H9 (cell line): ENCODE measurements around the gene PRMT5. TPM values are rescaled to one million over a fixed set of nuclear protein-coding genes. Genes with fewer than 3 reads are reported as not detected.

Experiments
- DNase-seq: peaks from one replicate; pipeline ENCODE4 v3.0.0-alpha.2; 2017
- H2AFZ ChIP-seq: one replicate; pipeline ENCODE4 v1.6.1; 2013; ENCODE audit warnings: mild to moderate bottlenecking, low read length, control low read depth, moderate library complexity
- H2AK5ac ChIP-seq: 2 replicates; pipeline ENCODE4 v1.6.1; 2013; ENCODE audit warnings: low read length, control low read depth, mixed read lengths; ENCODE audit not compliant: insufficient read length
- H2BK120ac ChIP-seq: one replicate; pipeline ENCODE4 v1.6.1; 2013; ENCODE audit warnings: low read depth, mild to moderate bottlenecking, low read length, control low read depth, inconsistent platforms; ENCODE audit not compliant: poor library complexity, severe bottlenecking
- H2BK12ac ChIP-seq: 2 replicates; pipeline ENCODE4 v1.6.1; 2013; ENCODE audit warnings: low read length, control low read depth, mixed read lengths, low read depth; ENCODE audit not compliant: insufficient read length
- H2BK15ac ChIP-seq: 2 replicates; pipeline ENCODE4 v1.6.1; 2013; ENCODE audit warnings: low read depth, low read length, control low read depth
- H2BK20ac ChIP-seq: one replicate; pipeline ENCODE4 v1.6.1; 2013; ENCODE audit warnings: low read depth, mild to moderate bottlenecking, low read length, control low read depth, inconsistent platforms; ENCODE audit not compliant: poor library complexity, severe bottlenecking
- H2BK5ac ChIP-seq: 2 replicates; pipeline ENCODE4 v1.6.1; 2013; ENCODE audit warnings: low read length, control low read depth, mixed read lengths; ENCODE audit not compliant: insufficient read length
- H3K14ac ChIP-seq: 2 replicates; pipeline ENCODE4 v1.6.1; 2013; ENCODE audit warnings: low read length, control low read depth; ENCODE audit not compliant: insufficient read depth
- H3K18ac ChIP-seq: 2 replicates; pipeline ENCODE4 v1.6.1; 2013; ENCODE audit warnings: low read depth, mild to moderate bottlenecking, mixed read lengths, low read length, control low read depth; ENCODE audit not compliant: insufficient read length
- H3K23ac ChIP-seq: 2 replicates; pipeline ENCODE4 v1.6.1; 2013; ENCODE audit warnings: low read length, control low read depth, mixed read lengths, low read depth; ENCODE audit not compliant: insufficient read length
- H3K23me2 ChIP-seq: 2 replicates; pipeline ENCODE4 v1.6.1; 2013; ENCODE audit warnings: low read depth, mild to moderate bottlenecking, mixed read lengths, low read length, control low read depth; ENCODE audit not compliant: insufficient read length, poor library complexity, severe bottlenecking
- H3K27ac ChIP-seq: 2 replicates; pipeline ENCODE4 v1.5.1; 2013; ENCODE audit warnings: low read length, control low read depth, mixed read lengths, low read depth; ENCODE audit not compliant: insufficient read length
- H3K27me3 ChIP-seq: 2 replicates; pipeline ENCODE4 v1.6.1; 2013; ENCODE audit warnings: low read length, control low read depth, inconsistent platforms; ENCODE audit not compliant: insufficient read depth
- H3K4ac ChIP-seq: 2 replicates; pipeline ENCODE4 v1.6.1; 2013; ENCODE audit warnings: low read depth, mild to moderate bottlenecking, control low read depth, inconsistent platforms, low read length, moderate library complexity
- H3K4me1 ChIP-seq: 2 replicates; pipeline ENCODE4 v1.6.1; 2013; ENCODE audit warnings: low read length, control low read depth, inconsistent platforms; ENCODE audit not compliant: insufficient read depth
- H3K4me2 ChIP-seq: 2 replicates; pipeline ENCODE4 v1.6.1; 2013; ENCODE audit warnings: low read length, control low read depth, mixed read lengths; ENCODE audit not compliant: insufficient read length, insufficient read depth
- H3K56ac ChIP-seq: 2 replicates; pipeline ENCODE4 v1.6.1; 2013; ENCODE audit warnings: low read depth, mild to moderate bottlenecking, mixed read lengths, low read length, control low read depth; ENCODE audit not compliant: insufficient read length
- H3K79me1 ChIP-seq: 2 replicates; pipeline ENCODE4 v1.6.1; 2013; ENCODE audit warnings: low read depth, mild to moderate bottlenecking, moderate library complexity, low read length, control low read depth, inconsistent platforms; ENCODE audit not compliant: insufficient read depth, poor library complexity, severe bottlenecking
- H3K79me2 ChIP-seq: 2 replicates; pipeline ENCODE4 v1.6.1; 2013; ENCODE audit warnings: low read length, control low read depth, inconsistent platforms; ENCODE audit not compliant: insufficient read depth
- H3K9ac ChIP-seq: 2 replicates; pipeline ENCODE4 v1.6.1; 2013; ENCODE audit warnings: low read length, control low read depth, mixed read lengths; ENCODE audit not compliant: insufficient read length; ENCODE audit errors: extremely low read depth
- H3K9me3 ChIP-seq: one replicate; pipeline ENCODE4 v1.6.1; 2013; ENCODE audit warnings: low read depth, low read length, inconsistent platforms; ENCODE audit not compliant: control insufficient read depth
- H3T11ph ChIP-seq: one replicate; pipeline ENCODE4 v1.6.1; 2013; ENCODE audit warnings: mild to moderate bottlenecking, low read length, control low read depth, inconsistent platforms
- H4K20me1 ChIP-seq: one replicate; pipeline ENCODE4 v1.6.1; 2013; ENCODE audit not compliant: control insufficient read depth, insufficient read length, insufficient read depth
- H4K5ac ChIP-seq: 2 replicates; pipeline ENCODE4 v1.6.1; 2013; ENCODE audit warnings: low read depth, mild to moderate bottlenecking, mixed read lengths, low read length, control low read depth; ENCODE audit not compliant: insufficient read length
- H4K8ac ChIP-seq: replicated peaks from 2 replicates; pipeline ENCODE4 v1.6.1; 2013; ENCODE audit warnings: low read length, control low read depth, mixed read lengths, low read depth; ENCODE audit not compliant: insufficient read length
- H4K91ac ChIP-seq: 2 replicates; pipeline ENCODE4 v1.6.1; 2013; ENCODE audit warnings: low read depth, mild to moderate bottlenecking, moderate library complexity, mixed read lengths, low read length, control low read depth; ENCODE audit not compliant: insufficient read length
- H3K27ac Mint-ChIP-seq, 3 experiments: 2 replicates in 2 of 3; 3 replicates in 1 of 3; pipeline ENCODE4 v1.8.0; 2020 to 2021; ENCODE audit warnings: mixed read lengths in 3 of 3, mild to moderate bottlenecking in 1 of 3, moderate library complexity in 1 of 3
- H3K27me3 Mint-ChIP-seq: 2 replicates; pipeline ENCODE4 v1.8.0; 2021; ENCODE audit warnings: low read depth, mild to moderate bottlenecking, moderate library complexity, mixed read lengths
- H3K36me3 Mint-ChIP-seq, 3 experiments: 2 replicates in 2 of 3; 3 replicates in 1 of 3; pipeline ENCODE4 v1.8.0; 2020 to 2021; ENCODE audit warnings: low read depth in 3 of 3, mixed read lengths in 3 of 3; ENCODE audit not compliant: insufficient read depth in 1 of 3
- H3K4me1 Mint-ChIP-seq, 2 experiments: 2 replicates each; pipeline ENCODE4 v1.8.0; 2020; ENCODE audit warnings: mixed read lengths in 2 of 2
- H3K4me3 Mint-ChIP-seq, 2 experiments: 2 replicates in 1 of 2; 3 replicates in 1 of 2; pipeline ENCODE4 v1.8.0; 2020 to 2021; ENCODE audit warnings: mild to moderate bottlenecking in 2 of 2, mixed read lengths in 2 of 2, moderate library complexity in 1 of 2
- H3K9me3 Mint-ChIP-seq, 2 experiments: 2 replicates in 1 of 2; 3 replicates in 1 of 2; pipeline ENCODE4 v1.8.0; 2020; ENCODE audit warnings: mild to moderate bottlenecking in 2 of 2, mixed read lengths in 2 of 2, moderate library complexity in 1 of 2
- WGBS: extraction: QIAGEN DNeasy Blood & Tissue Kit; methylation state at CpG from one replicate; pipeline ENCODE4 v1.1.7; 2013; ENCODE audit warnings: missing lambda C conversion rate, low lambda C conversion rate, mixed read lengths; ENCODE audit not compliant: insufficient read length; ENCODE audit errors: extremely low coverage; 5-methylcytosine and 5-hydroxymethylcytosine counted together
- total RNA-seq: library from RNA; stranded (reverse); gene quantifications from 2 replicates; pipeline ENCODE4 v1.2.1, GENCODE V29; 2021
- TF ChIP-seq, protein P1 (sequence below): fragments of 200-600 bp; sonication (generic); conservative IDR thresholded peaks from 3 replicates; pipeline ENCODE4 v1.8.0; 2021; ENCODE audit warnings: antibody characterized with exemption, mild to moderate bottlenecking

The PRMT5 gene
- total RNA-seq, 1 experiment from 2014 or later = 141 TPM

GRCh38 chr14:22926316-22926715 lies 2.9 kb downstream of the PRMT5 start:
- H2BK12ac ChIP-seq = no peak overlapping the region
- H3K56ac ChIP-seq = no peak overlapping the region
- no peak overlapping the region for H2BK20ac ChIP-seq
- no peak overlapping the region for H3K18ac ChIP-seq
- no peak overlapping the region for H3K4ac ChIP-seq
- no peak overlapping the region for H3K9ac ChIP-seq
- Mint-ChIP-seq H3K27me3 (no peaks in the 10 kb centered on the region), H3K27ac (no peak overlapping the region; a peak in 1 of 7 replicates), H3K36me3 (peaks cover 47 to 58% (median 58%) of the 10 kb centered on the region in 3 experiments), H3K4me1 (peaks cover 6 to 11% of the 10 kb centered on the region in 2 experiments), H3K4me3 (peak overlapping the region in 1 of 2 experiments; percentile 5; a peak in 1 of 5 replicates), H3K9me3 (no peaks in the 10 kb centered on the region)
- no CpG with 5 or more reads among the region's 4 CpGs for WGBS
- H3K79me1 ChIP-seq = no peaks in the 10 kb centered on the region
- no peak overlapping the region for H2BK5ac ChIP-seq
- TF ChIP-seq, protein P1, sequence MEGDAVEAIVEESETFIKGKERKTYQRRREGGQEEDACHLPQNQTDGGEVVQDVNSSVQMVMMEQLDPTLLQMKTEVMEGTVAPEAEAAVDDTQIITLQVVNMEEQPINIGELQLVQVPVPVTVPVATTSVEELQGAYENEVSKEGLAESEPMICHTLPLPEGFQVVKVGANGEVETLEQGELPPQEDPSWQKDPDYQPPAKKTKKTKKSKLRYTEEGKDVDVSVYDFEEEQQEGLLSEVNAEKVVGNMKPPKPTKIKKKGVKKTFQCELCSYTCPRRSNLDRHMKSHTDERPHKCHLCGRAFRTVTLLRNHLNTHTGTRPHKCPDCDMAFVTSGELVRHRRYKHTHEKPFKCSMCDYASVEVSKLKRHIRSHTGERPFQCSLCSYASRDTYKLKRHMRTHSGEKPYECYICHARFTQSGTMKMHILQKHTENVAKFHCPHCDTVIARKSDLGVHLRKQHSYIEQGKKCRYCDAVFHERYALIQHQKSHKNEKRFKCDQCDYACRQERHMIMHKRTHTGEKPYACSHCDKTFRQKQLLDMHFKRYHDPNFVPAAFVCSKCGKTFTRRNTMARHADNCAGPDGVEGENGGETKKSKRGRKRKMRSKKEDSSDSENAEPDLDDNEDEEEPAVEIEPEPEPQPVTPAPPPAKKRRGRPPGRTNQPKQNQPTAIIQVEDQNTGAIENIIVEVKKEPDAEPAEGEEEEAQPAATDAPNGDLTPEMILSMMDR = no peak
- no peaks in the 10 kb centered on the region for H3K9me3 ChIP-seq
- peaks cover 12% of the 10 kb centered on the region for H3K23me2 ChIP-seq
- no peak overlapping the region for H3K4me2 ChIP-seq
- no peak overlapping the region for H3T11ph ChIP-seq
- no peak overlapping the region for H2BK120ac ChIP-seq
- H3K79me2 ChIP-seq = peaks cover 5% of the 10 kb centered on the region
- H2BK15ac ChIP-seq = no peak overlapping the region
- H4K8ac ChIP-seq = no peak overlapping the region
- no peak overlapping the region for H4K91ac ChIP-seq
- H3K4me1 ChIP-seq = peaks cover 3% of the 10 kb centered on the region
- H4K5ac ChIP-seq = no peak overlapping the region
- no peak overlapping the region for H2AK5ac ChIP-seq
- H3K23ac ChIP-seq = no peak overlapping the region
- no peaks in the 10 kb centered on the region for H3K27me3 ChIP-seq
- no peak overlapping the region for H2AFZ ChIP-seq
- no peak overlapping the region for H3K14ac ChIP-seq
- no peaks in the 10 kb centered on the region for H4K20me1 ChIP-seq
- H3K27ac ChIP-seq = no peak overlapping the region
- DNase-seq = no peak
